GM12891 (cell line): ENCODE results near the gene PPP1R13B.

ENCODE experiments used
- DNase-seq: peaks from one replicate; pipeline ENCODE4 v3.0.0; 2011; ENCODE audit warnings: low spot score; ENCODE audit not compliant: insufficient read length
- FAIRE-seq: peaks from 2 replicates; lab custom pipeline; 2011; peaks lifted over from hg19 to GRCh38; lab: Jason Lieb, UNC
- PAX5 ChIP-seq: IDR thresholded peaks from 2 replicates; pipeline ENCODE4 v1.6.1; 2011; ENCODE audit warnings: low read length, moderate library complexity, mild to moderate bottlenecking; ENCODE audit not compliant: insufficient read depth, severe bottlenecking
- POLR2A ChIP-seq: IDR thresholded peaks from 2 replicates; pipeline ENCODE4 v1.6.1; 2011; ENCODE audit warnings: low read depth, low read length, control low read depth
- POLR2AphosphoS5 ChIP-seq: IDR thresholded peaks from 2 replicates; pipeline ENCODE4 v1.6.1; 2011; ENCODE audit warnings: low read depth, low read length, control low read depth
- POU2F2 ChIP-seq: IDR thresholded peaks from 2 replicates; pipeline ENCODE4 v1.6.1; 2011; ENCODE audit warnings: low read depth, mild to moderate bottlenecking, control low read depth, low read length, moderate library complexity
- SPI1 ChIP-seq: IDR thresholded peaks from 2 replicates; pipeline ENCODE4 v1.6.1; 2011; ENCODE audit warnings: low read depth, low read length, control low read depth
- TAF1 ChIP-seq: IDR thresholded peaks from 2 replicates; pipeline ENCODE4 v1.6.1; 2011; ENCODE audit warnings: low read depth, low read length, control low read depth

PPP1R13B gene

GRCh38 chr14:103731916-103732867 is 115.2 kb downstream of the PPP1R13B start:
- DNase-seq (no peak), FAIRE-seq (no peak)
- TF ChIP-seq TAF1, result no peak
- TF ChIP-seq SPI1, result no peak
- TF ChIP-seq POLR2A, result no peak
- no peak for TF ChIP-seq POLR2AphosphoS5
- no peak for TF ChIP-seq PAX5
- TF ChIP-seq POU2F2, result no peak

- DNase-seq, result no peak
- no peak for FAIRE-seq
- TF ChIP-seq TAF1 (no peak), POLR2AphosphoS5 (no peak), POLR2A (no peak), PAX5 (no peak), POU2F2 (no peak), SPI1 (no peak)
These were observed 115.9 kb downstream of the PPP1R13B start for GRCh38 chr14:103731481-103731880.

- FAIRE-seq (no peak), DNase-seq (no peak)
- TF ChIP-seq POU2F2, result no peak
- no peak for TF ChIP-seq POLR2AphosphoS5
- TF ChIP-seq POLR2A, result no peak
- TF ChIP-seq PAX5, result no peak
- no peak for TF ChIP-seq TAF1
- TF ChIP-seq SPI1, result no peak
These were observed 116.8 kb downstream of the PPP1R13B start for GRCh38 chr14:103730490-103731035.

- no peak for DNase-seq
- TF ChIP-seq SPI1 (no peak), POLR2A (no peak), POLR2AphosphoS5 (no peak), PAX5 (no peak), POU2F2 (no peak)
- no peak for FAIRE-seq
These were observed 117.6 kb downstream of the PPP1R13B start for GRCh38 chr14:103729496-103730448.

GRCh38 chr14:103728721-103729120 is 118.7 kb downstream of the PPP1R13B start:
- DNase-seq (no peak), FAIRE-seq (no peak)
- no peak for TF ChIP-seq SPI1
- no peak for TF ChIP-seq TAF1
- no peak for TF ChIP-seq POLR2A
- TF ChIP-seq POU2F2, result no peak
- TF ChIP-seq POLR2AphosphoS5, result no peak
- TF ChIP-seq PAX5, result no peak

GRCh38 chr14:103728141-103728540 is 119.2 kb downstream of the PPP1R13B start:
- TF ChIP-seq POU2F2 (no peak), POLR2AphosphoS5 (no peak), POLR2A (no peak), PAX5 (no peak), TAF1 (no peak), SPI1 (no peak)
- FAIRE-seq, result no peak
- no peak for DNase-seq

GRCh38 chr14:103727313-103727980 is 119.9 kb downstream of the PPP1R13B start:
- TF ChIP-seq TAF1, result no peak
- no peak for TF ChIP-seq POLR2AphosphoS5
- no peak for TF ChIP-seq SPI1
- TF ChIP-seq POU2F2, result no peak
- no peak for TF ChIP-seq PAX5
- no peak for TF ChIP-seq POLR2A
- DNase-seq, result no peak
- no peak for FAIRE-seq

GRCh38 chr14:103726474-103726873 is 120.9 kb downstream of the PPP1R13B start:
- TF ChIP-seq POLR2AphosphoS5 (no peak), POLR2A (no peak), TAF1 (no peak), POU2F2 (no peak), PAX5 (no peak), SPI1 (no peak)
- FAIRE-seq (no peak), DNase-seq (no peak)

- no peak for DNase-seq
- FAIRE-seq, result no peak
These were observed 121.5 kb downstream of the PPP1R13B start for GRCh38 chr14:103725739-103726395.

More at GRCh38 chr14:103725739-103726395, 121.5 kb downstream of the PPP1R13B start:
- TF ChIP-seq TAF1, result no peak
- TF ChIP-seq POLR2AphosphoS5, result no peak
